Right atrium auricular region (tissue), 2 donors: Measurements from ENCODE around the gene HMOX2. TPM values are rescaled to one million over a fixed set of nuclear protein-coding genes. Genes with fewer than 3 reads are reported as not detected.

Experiments used
- DNase-seq: peaks from one replicate; pipeline ENCODE4 v3.0.0-alpha.2; 2019; ENCODE audit warnings: low spot score
- H3K27ac ChIP-seq, 2 donors: fragments of 200-600 bp; sonication (generic); 1 replicate in 1 of 2; 2 replicates in 1 of 2; pipeline ENCODE4 v1.5.1; 2016 to 2019
- H3K27me3 ChIP-seq, 2 donors: fragments of 200-600 bp; sonication (generic); one replicate each; pipeline versions ENCODE4 v1.5.1 to v1.6.0; 2017 to 2019
- H3K36me3 ChIP-seq: fragments of 200-600 bp; sonication (generic); one replicate; pipeline ENCODE4 v1.5.1; 2016
- H3K4me1 ChIP-seq, 2 donors: fragments of 200-600 bp; sonication (generic); one replicate each; pipeline versions ENCODE4 v1.5.1 to v1.6.0; 2017 to 2019
- H3K4me3 ChIP-seq, 2 donors: fragments of 200-600 bp; sonication (generic); 1 replicate in 1 of 2; 2 replicates in 1 of 2; pipeline ENCODE4 v1.5.1; 2017 to 2019; ENCODE audit warnings: mild to moderate bottlenecking in 1 of 2, moderate library complexity in 1 of 2
- H3K9me3 ChIP-seq, 2 donors: fragments of 200-600 bp; sonication (generic); one replicate each; pipeline ENCODE4 v1.5.1; 2019
- CTCF ChIP-seq, 2 donors: fragments of 200-600 bp; sonication (generic); IDR thresholded peaks; one replicate each; pipeline ENCODE4 v1.5.1; 2019; ENCODE audit warnings: antibody characterized with exemption in 2 of 2
- total RNA-seq, 2 donors: library from RNA; depleted of rRNA; stranded (reverse); fragments of >200 nt; gene quantifications; one replicate each; pipeline ENCODE4 v1.1.0, GENCODE V29; 2016

The HMOX2 gene
- total RNA-seq, 2 donors from 2014 or later: 98.7 to 101 TPM

DNA sequence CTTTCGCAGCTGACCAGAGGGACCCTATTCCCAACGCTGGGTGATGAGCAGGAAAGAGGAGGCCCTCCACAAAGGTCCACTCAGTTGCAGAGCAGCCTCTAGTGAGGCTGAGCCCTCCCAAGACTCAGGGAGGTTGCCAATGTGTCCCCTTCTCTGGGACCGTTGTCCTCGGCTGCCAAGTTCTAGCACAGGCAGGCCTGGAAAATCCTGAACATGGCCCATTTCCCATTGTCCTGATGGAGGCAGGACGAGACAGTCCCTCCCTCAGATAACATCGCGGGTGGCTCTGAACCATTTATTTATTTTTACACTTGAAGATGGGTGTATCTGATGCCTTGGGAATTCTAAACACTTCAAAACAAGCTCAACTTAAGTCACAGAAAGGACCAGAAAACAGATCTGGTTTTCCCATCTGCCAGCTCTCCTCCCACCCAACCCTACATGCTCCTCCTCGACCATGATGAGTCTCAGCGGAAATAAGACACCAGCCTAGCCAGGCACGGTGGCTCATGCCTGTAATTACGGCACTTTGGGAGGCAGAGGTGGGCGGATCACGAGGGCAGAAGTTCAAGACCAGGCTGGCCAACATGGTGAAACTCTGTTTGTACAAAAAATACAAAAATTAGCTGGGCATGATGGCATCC lies 49.6 kb downstream of the HMOX2 start:
- Histone ChIP-seq H3K9me3 (no peaks in the 10 kb centered on the region), H3K4me3 (no peak overlapping the region), H3K27me3 (no peaks in the 10 kb centered on the region), H3K4me1 (peaks cover 0 to 58% of the 10 kb centered on the region in 2 donors), H3K36me3 (no peaks in the 10 kb centered on the region), H3K27ac (no peak overlapping the region)
- TF ChIP-seq CTCF (IDR thresholded peaks at IDR 0.05): no peak
- DNase-seq: no peak

DNA sequence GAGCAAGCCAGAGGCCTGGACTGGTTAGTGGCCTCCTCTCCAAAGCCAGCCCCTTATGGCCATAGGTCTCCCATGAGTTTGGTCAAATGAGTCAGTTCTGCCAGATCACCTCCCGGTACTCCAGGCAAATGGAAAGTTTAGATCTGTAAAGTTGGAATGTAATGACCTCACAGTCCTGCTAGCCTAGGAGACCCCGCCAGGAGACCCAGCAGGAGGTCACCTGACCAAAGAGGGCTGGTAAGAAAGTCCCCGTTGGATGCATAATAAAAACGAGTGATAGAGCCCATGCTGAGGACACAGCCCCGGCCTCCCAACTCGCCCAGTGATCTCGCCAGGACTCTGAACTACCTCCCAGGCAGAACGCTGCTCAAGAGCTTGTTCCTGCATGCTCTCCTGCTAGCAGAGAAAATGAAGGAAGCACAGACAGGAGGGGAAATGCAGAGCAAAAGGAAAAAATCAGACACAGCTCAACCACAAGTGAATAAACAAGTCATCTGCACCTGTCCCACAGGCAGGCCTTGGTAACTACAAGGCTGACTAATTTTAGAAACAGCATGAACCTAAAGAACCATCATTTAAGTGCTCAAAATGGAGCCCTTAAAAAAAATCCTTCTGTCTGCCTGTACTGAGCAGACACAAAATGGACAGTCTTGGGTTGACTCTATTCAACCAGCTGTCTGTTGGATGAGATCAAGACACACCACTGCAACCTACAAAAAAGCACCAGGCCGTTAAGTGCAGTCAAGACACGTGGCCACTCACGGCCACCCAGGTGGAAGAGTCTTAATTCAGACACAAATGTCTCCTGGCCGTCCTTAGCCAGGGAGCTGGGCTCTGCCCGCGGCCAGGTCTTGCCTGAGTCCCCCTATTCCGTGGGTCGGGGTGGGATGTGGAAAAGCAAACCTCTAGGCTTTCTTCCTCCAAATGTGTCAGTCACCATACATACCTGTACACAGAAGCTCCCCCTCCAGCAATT lies 53.2 kb downstream of the HMOX2 start:
- no peak for DNase-seq
- no peaks in the 10 kb centered on the region for H3K9me3 ChIP-seq
- no peak overlapping the region for H3K4me3 ChIP-seq
- no peak overlapping the region for H3K27ac ChIP-seq
- TF ChIP-seq CTCF (IDR thresholded peaks at IDR 0.05): no peak
- H3K4me1 ChIP-seq: peaks cover 0 to 43% of the 10 kb centered on the region in 2 donors
- H3K27me3 ChIP-seq: no peaks in the 10 kb centered on the region
- no peaks in the 10 kb centered on the region for H3K36me3 ChIP-seq

- Histone ChIP-seq H3K27me3 (no peaks in the 10 kb centered on the region), H3K9me3 (no peaks in the 10 kb centered on the region), H3K4me3 (no peak overlapping the region), H3K27ac (peak overlapping the region in 1 of 2 donors; percentile 26), H3K4me1 (peaks cover 0 to 31% of the 10 kb centered on the region in 2 donors), H3K36me3 (no peaks in the 10 kb centered on the region)
- TF ChIP-seq CTCF (IDR thresholded peaks at IDR 0.05): no peak
- DNase-seq: no peak
Measured at GRCh38 chr16:4531811-4532210, 55.6 kb downstream of the HMOX2 start.

DNA sequence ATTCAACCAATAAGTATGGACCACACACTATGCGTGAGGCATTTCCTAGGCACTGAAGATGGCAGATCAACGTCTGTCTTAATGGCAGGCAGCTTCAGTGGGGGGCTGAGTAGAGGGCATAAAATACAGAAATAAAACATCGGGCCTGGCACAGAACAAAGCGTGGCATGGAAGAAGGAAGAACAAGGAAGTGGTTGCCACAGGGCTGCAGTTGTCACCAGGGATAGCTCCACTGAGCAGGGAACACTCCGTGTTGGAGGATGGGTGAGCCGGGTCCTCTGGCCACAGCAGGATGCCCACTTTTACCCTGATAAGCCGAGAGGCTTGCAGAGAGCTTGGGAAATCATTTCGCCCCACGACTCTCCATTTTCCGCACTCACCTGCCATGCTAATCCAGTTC lies 56.0 kb downstream of the HMOX2 start:
- H3K4me1 ChIP-seq: peaks cover 0 to 31% of the 10 kb centered on the region in 2 donors
- no peak overlapping the region for H3K4me3 ChIP-seq
- no peak for DNase-seq
- H3K27me3 ChIP-seq: no peaks in the 10 kb centered on the region
- H3K27ac ChIP-seq: no peak overlapping the region
- no peak for TF ChIP-seq CTCF (IDR thresholded peaks at IDR 0.05)
- H3K36me3 ChIP-seq: no peaks in the 10 kb centered on the region
- no peaks in the 10 kb centered on the region for H3K9me3 ChIP-seq

- Histone ChIP-seq H3K9me3 (no peaks in the 10 kb centered on the region), H3K36me3 (no peaks in the 10 kb centered on the region), H3K27me3 (no peaks in the 10 kb centered on the region), H3K27ac (peak overlapping the region; percentile 24 to 39), H3K4me3 (no peak overlapping the region), H3K4me1 (peaks cover 0 to 36% of the 10 kb centered on the region in 2 donors)
- DNase-seq: no peak
- TF ChIP-seq CTCF (IDR thresholded peaks at IDR 0.05): no peak
Measured at GRCh38 chr16:4533490-4533889, 57.3 kb downstream of the HMOX2 start.
